Thyroid gland (tissue), 4 donors: ENCODE results near the gene LRP1. TPM values are rescaled to one million over a fixed set of nuclear protein-coding genes. Genes with fewer than 3 reads are reported as not detected.

Experiments
- DNase-seq, 2 donors: peaks; one replicate each; pipeline ENCODE4 v3.0.0-alpha.2; 2019
- H3K27ac ChIP-seq, 3 donors: fragments of 200-600 bp; sonication (generic); 1 replicate in 2 of 3; 2 replicates in 1 of 3; pipeline ENCODE4 v1.5.1; 2016 to 2019; ENCODE audit warnings: mild to moderate bottlenecking in 1 of 3, moderate library complexity in 1 of 3
- H3K27me3 ChIP-seq: fragments of 200-600 bp; sonication (generic); one replicate; pipeline ENCODE4 v1.5.1; 2019
- H3K36me3 ChIP-seq, 2 donors: fragments of 200-600 bp; sonication (generic); one replicate each; pipeline ENCODE4 v1.5.1; 2016 to 2019
- H3K4me1 ChIP-seq, 2 donors: fragments of 200-600 bp; sonication (generic); one replicate each; pipeline ENCODE4 v1.5.1; 2017 to 2019
- H3K4me3 ChIP-seq, 3 donors: fragments of 200-600 bp; sonication (generic); replicated peaks in 1 of 3; 1 replicate in 2 of 3; 2 replicates in 1 of 3; pipeline ENCODE4 v1.5.1; 2016; ENCODE audit warnings: mild to moderate bottlenecking in 1 of 3
- H3K9me3 ChIP-seq: fragments of 200-600 bp; sonication (generic); one replicate; pipeline ENCODE4 v1.5.1; 2017
- CTCF ChIP-seq, 6 experiments: fragments of 200-600 bp in 3 of 6; fragments of 450-650 bp in 3 of 6; sonication (generic) in 3 of 6; IDR thresholded peaks; one replicate each; pipeline ENCODE4 v1.5.1; 2016 to 2019; ENCODE audit warnings: antibody characterized with exemption in 6 of 6, mild to moderate bottlenecking in 2 of 6, inconsistent platforms in 1 of 6, moderate library complexity in 1 of 6
- POLR2A ChIP-seq, 2 donors: fragments of 450-650 bp; IDR thresholded peaks; one replicate each; pipeline ENCODE4 v1.6.1; 2017; ENCODE audit warnings: antibody characterized with exemption in 2 of 2, mild to moderate bottlenecking in 2 of 2, moderate library complexity in 1 of 2
- WGBS, 2 donors: methylation state at CpG; one replicate each; pipeline ENCODE4 v1.1.5; 2017; 5-methylcytosine and 5-hydroxymethylcytosine counted together
- intact Hi-C: fragments of 100-400 bp; cut with DNase I; formaldehyde crosslinking; loops from one replicate; pipeline ENCODE4 v1.15.1; 2023
- total RNA-seq, 4 donors: library from RNA; depleted of rRNA; stranded (reverse); fragments of >200 nt; gene quantifications; one replicate each; pipeline ENCODE4 v1.2.3, GENCODE V29; 2016

Gene LRP1
- total RNA-seq, 4 donors from 2014 or later, result 98.5 to 161 (median 118) TPM

GRCh38 chr12:57164454-57164853, 36.2 kb downstream of the LRP1 start:
- H3K27ac ChIP-seq, result no peak overlapping the region
- intact Hi-C loops, result no loop called here
- H3K4me3 ChIP-seq, result no peak overlapping the region
- no peaks in the 10 kb centered on the region for H3K4me1 ChIP-seq
- peaks cover 38 to 42% of the 10 kb centered on the region in 2 donors for H3K36me3 ChIP-seq
- H3K9me3 ChIP-seq, result no peaks in the 10 kb centered on the region
- H3K27me3 ChIP-seq, result no peaks in the 10 kb centered on the region
- no peak for DNase-seq
- no peak for TF ChIP-seq POLR2A (IDR thresholded peaks at IDR 0.05)
- TF ChIP-seq CTCF (IDR thresholded peaks at IDR 0.05), result no peak
- 84 to 94% methylated on average over 3 of the region's 3 CpGs for WGBS, 2 donors

- TF ChIP-seq POLR2A (IDR thresholded peaks at IDR 0.05), result no peak
- no peak for TF ChIP-seq CTCF (IDR thresholded peaks at IDR 0.05)
- Histone ChIP-seq H3K9me3 (no peaks in the 10 kb centered on the region), H3K4me1 (no peaks in the 10 kb centered on the region), H3K36me3 (peaks cover 35 to 43% of the 10 kb centered on the region in 2 donors), H3K4me3 (no peak overlapping the region), H3K27me3 (no peaks in the 10 kb centered on the region), H3K27ac (no peak overlapping the region)
- no peak for DNase-seq
- intact Hi-C loops, result no loop called here
- 83 to 91% methylated on average over 13 of the region's 13 CpGs for WGBS, 2 donors
These were observed 36.8 kb downstream of the LRP1 start for GRCh38 chr12:57164966-57165625.

GRCh38 chr12:57165741-57166140, 37.5 kb downstream of the LRP1 start:
- H3K27me3 ChIP-seq, result no peaks in the 10 kb centered on the region
- no peaks in the 10 kb centered on the region for H3K9me3 ChIP-seq
- H3K4me1 ChIP-seq, result no peaks in the 10 kb centered on the region
- no peak overlapping the region for H3K4me3 ChIP-seq
- TF ChIP-seq CTCF (IDR thresholded peaks at IDR 0.05) (no peak), POLR2A (IDR thresholded peaks at IDR 0.05) (no peak)
- no peak overlapping the region for H3K27ac ChIP-seq
- 86 to 92% methylated on average over 19 of the region's 19 CpGs for WGBS, 2 donors
- no peak for DNase-seq
- intact Hi-C loops, result no loop called here
- H3K36me3 ChIP-seq, result peaks cover 31 to 49% of the 10 kb centered on the region in 2 donors

- DNase-seq, result no peak
- intact Hi-C loops, result no loop called here
These were observed 38.7 kb downstream of the LRP1 start for GRCh38 chr12:57166971-57167371.

More at GRCh38 chr12:57166971-57167371, 38.7 kb downstream of the LRP1 start:
- no peaks in the 10 kb centered on the region for H3K4me1 ChIP-seq
- no peaks in the 10 kb centered on the region for H3K9me3 ChIP-seq
- H3K4me3 ChIP-seq, result no peak overlapping the region
- no peaks in the 10 kb centered on the region for H3K27me3 ChIP-seq
- no peak overlapping the region for H3K27ac ChIP-seq
- WGBS, 2 donors, result 71 to 78% methylated on average over 9 to 10 of the region's 10 CpGs
- H3K36me3 ChIP-seq, result peaks cover 22 to 49% of the 10 kb centered on the region in 2 donors
- TF ChIP-seq POLR2A (IDR thresholded peaks at IDR 0.05) (no peak), CTCF (IDR thresholded peaks at IDR 0.05) (no peak)
